Activated T-cell treated with anti-CD3 and anti-CD28 coated beads, Interleukin-2, amount 50 U/mL, for 72 hours (primary cell): ENCODE data around the gene GRIA4. TPM values are rescaled to one million over a fixed set of nuclear protein-coding genes. Genes with fewer than 3 reads are reported as not detected.

Experiments used
- ATAC-seq, 2 donors: fragments of 150-1000 bp; cut with Tn5 transposase; replicated peaks in 1 of 2; 2 replicates each; pipeline ENCODE4 v1.10.0; 2021; ENCODE audit warnings: moderate library complexity in 2 of 2, mild to moderate bottlenecking in 1 of 2
- DNase-seq, 2 donors: peaks; one replicate each; pipeline ENCODE4 v3.0.0; 2021 to 2022; ENCODE audit warnings: mixed read lengths in 1 of 2
- H3K27ac Mint-ChIP-seq: one replicate; pipeline ENCODE4 v1.8.0; 2022; ENCODE audit warnings: mild to moderate bottlenecking, moderate library complexity, mixed read lengths
- H3K27me3 Mint-ChIP-seq: one replicate; pipeline ENCODE4 v1.8.0; 2022; ENCODE audit warnings: low read depth, mixed read lengths
- H3K36me3 Mint-ChIP-seq, 2 donors: one replicate each; pipeline ENCODE4 v1.8.0; 2022; ENCODE audit warnings: mixed read lengths in 2 of 2, mild to moderate bottlenecking in 1 of 2; ENCODE audit not compliant: insufficient read depth in 2 of 2
- H3K4me1 Mint-ChIP-seq: one replicate; pipeline ENCODE4 v1.8.0; 2022; ENCODE audit warnings: low read depth, mixed read lengths
- H3K4me3 Mint-ChIP-seq, 2 donors: one replicate each; pipeline ENCODE4 v1.8.0; 2022; ENCODE audit warnings: mild to moderate bottlenecking in 2 of 2, mixed read lengths in 2 of 2, moderate library complexity in 2 of 2
- H3K9me3 Mint-ChIP-seq, 2 donors: one replicate each; pipeline ENCODE4 v1.8.0; 2022; ENCODE audit warnings: mixed read lengths in 2 of 2
- total RNA-seq, 2 donors: library from RNA; stranded (reverse); gene quantifications; one replicate each; pipeline ENCODE4 v1.2.3, GENCODE V29; 2022

GRIA4 gene
- total RNA-seq, 2 donors from 2014 or later: not detected

- no peak overlapping the region for H3K27ac Mint-ChIP-seq
These were observed 179.9 kb downstream of the GRIA4 start for GRCh38 chr11:105789579-105790420.

DNA sequence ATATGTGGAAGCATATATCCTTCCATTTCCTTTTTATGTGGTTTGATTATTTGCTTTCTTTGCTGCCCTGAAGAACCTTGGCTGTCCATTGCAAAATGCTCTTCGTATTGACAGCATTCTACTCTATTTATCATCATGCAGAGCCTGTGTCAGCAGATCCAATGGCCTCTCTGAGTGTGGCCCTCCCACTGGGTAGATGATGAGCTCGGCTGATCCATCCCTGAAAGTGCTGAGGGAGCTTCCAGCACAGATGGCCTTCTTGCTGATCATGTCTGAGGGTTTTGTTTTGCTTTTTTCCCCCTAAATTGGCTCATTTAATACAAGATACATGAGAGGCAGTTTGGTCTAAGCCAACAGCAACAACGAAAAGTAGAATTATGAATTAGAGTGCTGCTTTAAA, 181.0 kb downstream of the GRIA4 start:
- H3K27ac Mint-ChIP-seq: no peak overlapping the region
- no peak overlapping the region for H3K4me3 Mint-ChIP-seq

More at GRCh38 chr11:105789579-105790420, 179.9 kb downstream of the GRIA4 start:
- H3K4me3 Mint-ChIP-seq: no peak overlapping the region
- no peaks in the 10 kb centered on the region for H3K27me3 Mint-ChIP-seq
- no peak for DNase-seq
- H3K9me3 Mint-ChIP-seq: no peaks in the 10 kb centered on the region
- no peaks in the 10 kb centered on the region for H3K4me1 Mint-ChIP-seq
- no peak for ATAC-seq
- H3K36me3 Mint-ChIP-seq: no peaks in the 10 kb centered on the region

DNA sequence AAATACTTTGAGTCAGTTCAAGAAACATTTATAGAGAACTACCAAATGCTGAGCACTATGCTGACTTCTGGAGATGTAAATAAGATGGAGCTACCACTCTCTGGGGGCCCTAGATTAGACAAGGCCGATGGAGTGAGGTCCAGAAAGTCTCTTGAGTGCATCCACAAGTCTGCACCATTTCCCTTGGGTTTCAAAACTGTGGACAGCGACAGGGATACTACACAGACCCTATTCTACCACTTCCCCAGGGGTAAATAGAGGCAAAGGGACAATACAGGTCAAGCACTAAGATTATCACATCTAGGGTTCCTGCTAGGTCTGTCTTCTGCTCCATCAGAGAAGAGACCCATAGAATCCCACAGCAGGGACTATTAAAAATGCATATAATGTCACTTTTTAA, 183.2 kb downstream of the GRIA4 start:
- Mint-ChIP-seq H3K27ac (no peak overlapping the region), H3K9me3 (no peaks in the 10 kb centered on the region)
- no peak for ATAC-seq

More for the DNA sequence above, 181.0 kb downstream of the GRIA4 start:
- DNase-seq (no peak), ATAC-seq (no peak)
- no peaks in the 10 kb centered on the region for H3K27me3 Mint-ChIP-seq
- no peaks in the 10 kb centered on the region for H3K36me3 Mint-ChIP-seq
- H3K4me1 Mint-ChIP-seq: no peaks in the 10 kb centered on the region
- H3K9me3 Mint-ChIP-seq: no peaks in the 10 kb centered on the region

GRCh38 chr11:105799263-105799662, 189.4 kb downstream of the GRIA4 start:
- Mint-ChIP-seq H3K9me3 (no peaks in the 10 kb centered on the region), H3K4me1 (no peaks in the 10 kb centered on the region), H3K27ac (no peak overlapping the region), H3K27me3 (no peaks in the 10 kb centered on the region), H3K36me3 (no peaks in the 10 kb centered on the region), H3K4me3 (no peak overlapping the region)
- DNase-seq (no peak), ATAC-seq (no peak)

More for the DNA sequence above, 183.2 kb downstream of the GRIA4 start:
- no peaks in the 10 kb centered on the region for H3K4me1 Mint-ChIP-seq
- H3K27me3 Mint-ChIP-seq: no peaks in the 10 kb centered on the region
- no peak overlapping the region for H3K4me3 Mint-ChIP-seq
- H3K36me3 Mint-ChIP-seq: no peaks in the 10 kb centered on the region
- DNase-seq: no peak

DNA sequence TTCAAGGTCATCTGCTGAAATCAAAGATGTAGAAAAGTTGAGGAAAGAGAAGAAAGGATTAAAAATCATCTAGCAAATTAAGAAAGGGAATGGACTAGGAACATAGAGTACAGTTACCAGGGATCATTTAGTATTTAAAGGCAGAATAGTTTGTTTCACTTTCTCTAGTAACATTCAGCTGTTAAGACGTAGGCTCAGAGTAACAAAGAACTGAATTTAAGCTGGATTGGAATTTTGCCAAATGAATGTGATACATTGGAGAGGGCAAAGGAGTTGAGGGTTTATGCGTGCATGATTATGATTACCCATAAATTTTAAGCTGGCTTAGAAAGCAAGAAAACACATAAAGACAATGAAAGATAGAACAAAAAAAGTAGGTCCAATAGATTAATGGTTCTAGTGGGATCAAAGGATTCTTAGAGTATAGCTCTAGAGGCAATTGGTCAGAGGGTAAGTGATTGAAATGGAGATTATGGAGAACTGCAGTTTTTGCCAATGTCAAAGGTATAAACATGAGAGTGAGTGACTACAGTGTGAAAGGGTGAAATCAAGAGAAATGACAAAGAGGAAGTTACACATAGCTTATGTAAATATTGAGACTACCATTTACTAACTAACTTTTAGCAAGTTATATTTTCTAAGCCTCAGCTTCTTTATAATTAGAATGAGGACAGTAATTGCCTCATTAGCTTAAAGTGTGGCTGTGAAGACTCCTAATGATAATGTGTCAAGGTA, 190.0 kb downstream of the GRIA4 start:
- no peaks in the 10 kb centered on the region for H3K27me3 Mint-ChIP-seq
- no peak for ATAC-seq

DNA sequence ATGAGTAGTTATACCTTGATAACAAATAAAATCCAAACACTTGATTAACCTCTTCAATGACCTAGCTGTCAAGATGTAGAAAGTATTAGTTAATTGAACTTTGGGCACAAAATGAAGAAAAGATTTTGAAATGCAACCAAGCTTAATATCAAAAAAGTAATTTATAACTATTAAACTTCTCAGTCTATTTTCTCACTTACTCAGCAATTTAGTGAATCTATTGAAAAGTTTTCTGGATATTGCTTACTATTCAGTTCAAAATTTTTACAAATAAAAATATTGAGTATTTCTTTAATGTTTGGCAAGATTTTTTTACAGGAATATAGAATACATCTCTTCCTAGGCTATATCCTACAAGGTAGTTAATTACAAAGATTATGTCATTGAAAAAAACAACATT, 192.5 kb downstream of the GRIA4 start:
- no peak overlapping the region for H3K27ac Mint-ChIP-seq
- DNase-seq (no peak), ATAC-seq (no peak)
- no peaks in the 10 kb centered on the region for H3K36me3 Mint-ChIP-seq
- H3K4me1 Mint-ChIP-seq: no peaks in the 10 kb centered on the region
- no peaks in the 10 kb centered on the region for H3K9me3 Mint-ChIP-seq
- no peak overlapping the region for H3K4me3 Mint-ChIP-seq
- H3K27me3 Mint-ChIP-seq: no peaks in the 10 kb centered on the region

More for the DNA sequence above, 190.0 kb downstream of the GRIA4 start:
- no peaks in the 10 kb centered on the region for H3K4me1 Mint-ChIP-seq
- H3K4me3 Mint-ChIP-seq: no peak overlapping the region
- H3K36me3 Mint-ChIP-seq: no peaks in the 10 kb centered on the region
- no peaks in the 10 kb centered on the region for H3K9me3 Mint-ChIP-seq
- no peak for DNase-seq
- H3K27ac Mint-ChIP-seq: no peak overlapping the region

GRCh38 chr11:105811242-105811641, 201.4 kb downstream of the GRIA4 start:
- ATAC-seq (no peak), DNase-seq (no peak)
- no peaks in the 10 kb centered on the region for H3K9me3 Mint-ChIP-seq
- no peak overlapping the region for H3K4me3 Mint-ChIP-seq
- H3K4me1 Mint-ChIP-seq: no peaks in the 10 kb centered on the region
- no peak overlapping the region for H3K27ac Mint-ChIP-seq
- H3K36me3 Mint-ChIP-seq: no peaks in the 10 kb centered on the region
- no peaks in the 10 kb centered on the region for H3K27me3 Mint-ChIP-seq

- Mint-ChIP-seq H3K4me1 (no peaks in the 10 kb centered on the region), H3K27me3 (no peaks in the 10 kb centered on the region), H3K4me3 (no peak overlapping the region), H3K9me3 (no peaks in the 10 kb centered on the region), H3K36me3 (no peaks in the 10 kb centered on the region), H3K27ac (no peak overlapping the region)
- ATAC-seq (no peak), DNase-seq (no peak)
These were observed 211.5 kb downstream of the GRIA4 start for GRCh38 chr11:105821372-105821771.

GRCh38 chr11:105821781-105822180, 211.9 kb downstream of the GRIA4 start:
- H3K27me3 Mint-ChIP-seq: no peaks in the 10 kb centered on the region
- H3K27ac Mint-ChIP-seq: no peak overlapping the region
- H3K4me1 Mint-ChIP-seq: no peaks in the 10 kb centered on the region
- no peak overlapping the region for H3K4me3 Mint-ChIP-seq
- ATAC-seq: no peak
- DNase-seq: no peak
- no peaks in the 10 kb centered on the region for H3K36me3 Mint-ChIP-seq
- no peaks in the 10 kb centered on the region for H3K9me3 Mint-ChIP-seq

- no peaks in the 10 kb centered on the region for H3K9me3 Mint-ChIP-seq
- ATAC-seq (no peak), DNase-seq (no peak)
- no peaks in the 10 kb centered on the region for H3K36me3 Mint-ChIP-seq
- no peak overlapping the region for H3K4me3 Mint-ChIP-seq
- H3K4me1 Mint-ChIP-seq: no peaks in the 10 kb centered on the region
- H3K27ac Mint-ChIP-seq: no peak overlapping the region
- H3K27me3 Mint-ChIP-seq: no peaks in the 10 kb centered on the region
These were observed 213.7 kb downstream of the GRIA4 start for GRCh38 chr11:105823495-105824033.

GRCh38 chr11:105824457-105825013, 214.7 kb downstream of the GRIA4 start:
- Mint-ChIP-seq H3K36me3 (no peaks in the 10 kb centered on the region), H3K4me1 (no peaks in the 10 kb centered on the region), H3K27me3 (no peaks in the 10 kb centered on the region), H3K4me3 (no peak overlapping the region), H3K27ac (no peak overlapping the region), H3K9me3 (no peaks in the 10 kb centered on the region)
- ATAC-seq (no peak), DNase-seq (no peak)

- Mint-ChIP-seq H3K9me3 (no peaks in the 10 kb centered on the region), H3K4me1 (no peaks in the 10 kb centered on the region), H3K4me3 (no peak overlapping the region), H3K27me3 (no peaks in the 10 kb centered on the region), H3K36me3 (no peaks in the 10 kb centered on the region), H3K27ac (no peak overlapping the region)
- no peak for ATAC-seq
- DNase-seq: no peak
These were observed 215.3 kb downstream of the GRIA4 start for GRCh38 chr11:105825141-105825540.

DNA sequence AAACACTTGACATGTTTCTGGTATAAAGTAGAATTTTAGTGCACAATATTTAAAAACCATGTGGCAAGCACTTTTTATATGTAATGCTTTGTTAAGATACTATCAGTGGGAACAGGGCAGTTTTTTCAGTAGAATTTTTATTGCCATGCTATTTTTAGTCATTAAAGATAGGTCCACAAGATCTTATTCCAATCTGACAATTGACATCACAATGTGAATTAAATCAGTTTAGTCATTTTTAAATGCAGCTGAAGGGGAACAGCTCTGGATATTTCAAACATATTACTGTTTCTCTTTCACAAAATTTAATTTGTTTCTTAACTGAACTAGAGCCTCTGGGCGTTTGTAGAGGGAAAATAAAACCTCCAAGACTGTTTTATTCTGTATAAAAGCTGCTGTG, 218.0 kb downstream of the GRIA4 start:
- Mint-ChIP-seq H3K36me3 (no peaks in the 10 kb centered on the region), H3K4me1 (no peaks in the 10 kb centered on the region), H3K9me3 (no peaks in the 10 kb centered on the region), H3K4me3 (no peak overlapping the region), H3K27me3 (no peaks in the 10 kb centered on the region), H3K27ac (no peak overlapping the region)
- no peak for ATAC-seq
- DNase-seq: no peak
